Astrocyte (in vitro differentiated cells and primary cell): ENCODE results near the gene TGM3. TPM values are rescaled to one million over a fixed set of nuclear protein-coding genes. Genes with fewer than 3 reads are reported as not detected.

Experiments
- DNase-seq: peaks from one replicate; pipeline ENCODE4 v3.0.0-alpha.2; 2010; ENCODE audit warnings: low read depth
- FAIRE-seq: peaks from 2 replicates; lab custom pipeline; 2011; peaks lifted over from hg19 to GRCh38; lab: Jason Lieb, UNC
- H2AFZ ChIP-seq: 2 replicates; pipeline ENCODE4 v1.6.0; 2012; ENCODE audit warnings: low read depth, low read length, inconsistent platforms
- H3K27ac ChIP-seq: 2 replicates; pipeline ENCODE4 v1.5.1; 2011; ENCODE audit warnings: low read depth, low read length, inconsistent platforms
- H3K27me3 ChIP-seq: 2 replicates; pipeline ENCODE4 v1.6.0; 2011; ENCODE audit warnings: low read length, inconsistent platforms; ENCODE audit not compliant: insufficient read depth
- H3K36me3 ChIP-seq: 2 replicates; pipeline ENCODE4 v1.5.1; 2011; ENCODE audit warnings: low read length, inconsistent platforms; ENCODE audit not compliant: insufficient read depth
- H3K4me1 ChIP-seq: 2 replicates; pipeline ENCODE4 v1.5.1; 2011; ENCODE audit warnings: low read length, inconsistent platforms; ENCODE audit not compliant: insufficient read depth
- H3K4me2 ChIP-seq: 2 replicates; pipeline ENCODE4 v1.6.0; 2012; ENCODE audit warnings: low read length, inconsistent platforms
- H3K4me3 ChIP-seq: 2 replicates; pipeline ENCODE4 v1.5.1; 2011; ENCODE audit warnings: low read depth, mild to moderate bottlenecking, low read length, inconsistent platforms; ENCODE audit not compliant: insufficient read depth
- H3K79me2 ChIP-seq: 2 replicates; pipeline ENCODE4 v1.6.0; 2012; ENCODE audit warnings: mild to moderate bottlenecking, low read length, inconsistent platforms; ENCODE audit not compliant: insufficient read depth
- H3K9ac ChIP-seq: 2 replicates; pipeline ENCODE4 v1.6.0; 2012; ENCODE audit warnings: mild to moderate bottlenecking, low read length, inconsistent platforms
- H3K9me3 ChIP-seq: 2 replicates; pipeline ENCODE4 v1.5.1; 2012; ENCODE audit warnings: low read depth, mild to moderate bottlenecking, low read length, inconsistent platforms; ENCODE audit not compliant: insufficient read depth
- H4K20me1 ChIP-seq: 2 replicates; pipeline ENCODE4 v1.6.0; 2012; ENCODE audit warnings: low read length, inconsistent platforms; ENCODE audit not compliant: insufficient read depth
- H3K27ac Mint-ChIP-seq: one replicate; pipeline ENCODE4 v1.8.0; 2021; ENCODE audit warnings: mild to moderate bottlenecking, mixed read lengths; ENCODE audit not compliant: unreplicated experiment
- H3K27me3 Mint-ChIP-seq: one replicate; pipeline ENCODE4 v1.8.0; 2021; ENCODE audit warnings: low read depth, mixed read lengths; ENCODE audit not compliant: unreplicated experiment
- H3K36me3 Mint-ChIP-seq: one replicate; pipeline ENCODE4 v1.8.0; 2021; ENCODE audit warnings: low read depth, mixed read lengths; ENCODE audit not compliant: unreplicated experiment
- H3K4me1 Mint-ChIP-seq: one replicate; pipeline ENCODE4 v1.8.0; 2021; ENCODE audit warnings: low read depth, mixed read lengths; ENCODE audit not compliant: unreplicated experiment
- H3K4me3 Mint-ChIP-seq: one replicate; pipeline ENCODE4 v1.8.0; 2021; ENCODE audit warnings: mild to moderate bottlenecking, moderate library complexity, mixed read lengths; ENCODE audit not compliant: unreplicated experiment
- H3K9me3 Mint-ChIP-seq: one replicate; pipeline ENCODE4 v1.8.0; 2021; ENCODE audit warnings: mild to moderate bottlenecking, mixed read lengths; ENCODE audit not compliant: unreplicated experiment
- EZH2 ChIP-seq: IDR thresholded peaks from 2 replicates; pipeline ENCODE4 v1.6.1; 2012; ENCODE audit warnings: mild to moderate bottlenecking, low read length, inconsistent platforms; ENCODE audit not compliant: insufficient read depth
- total RNA-seq: library from RNA; stranded (reverse); gene quantifications from 2 replicates; pipeline ENCODE4 v1.2.1, GENCODE V29; 2021
- TF ChIP-seq, protein P1 (sequence below): IDR thresholded peaks from 2 replicates; pipeline ENCODE4 v1.5.1; 2011; ENCODE audit warnings: low read depth, mild to moderate bottlenecking, inconsistent platforms, low read length, moderate library complexity; ENCODE audit not compliant: insufficient read depth

TGM3 gene
- total RNA-seq, 1 donor from 2014 or later, result not detected

DNA sequence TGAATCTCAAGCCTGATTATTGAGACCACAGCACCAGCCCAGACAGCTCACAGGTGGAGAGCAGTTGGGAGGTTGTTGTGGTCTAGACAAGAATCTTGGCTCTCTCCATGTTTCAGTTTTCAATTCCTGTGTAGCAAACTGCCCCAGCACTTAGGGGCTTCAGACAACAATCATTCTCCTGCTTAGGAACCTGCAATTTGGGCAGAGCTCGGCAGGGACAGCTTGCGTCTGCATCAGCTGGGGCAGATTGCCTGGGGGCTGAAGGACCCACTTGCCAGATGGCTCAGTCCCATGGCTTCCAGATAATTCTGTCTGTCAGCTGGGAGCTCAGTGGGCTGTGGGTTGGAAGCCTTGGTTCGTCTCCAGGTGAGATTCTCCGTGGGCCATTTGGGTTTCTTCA is 91.8 kb downstream of the TGM3 start:
- Histone ChIP-seq H3K36me3 (no peaks in the 10 kb centered on the region), H3K27ac (no peak overlapping the region), H3K9me3 (no peaks in the 10 kb centered on the region), H2AFZ (no peak overlapping the region), H3K27me3 (no peaks in the 10 kb centered on the region), H3K9ac (no peak overlapping the region), H4K20me1 (no peaks in the 10 kb centered on the region), H3K79me2 (no peaks in the 10 kb centered on the region), H3K4me2 (no peak overlapping the region), H3K4me3 (no peak overlapping the region), H3K4me1 (peaks cover 14% of the 10 kb centered on the region)
- Mint-ChIP-seq H3K36me3 (peaks cover 4% of the 10 kb centered on the region), H3K4me3 (no peak overlapping the region), H3K27ac (no peak overlapping the region), H3K4me1 (peaks cover 31% of the 10 kb centered on the region), H3K9me3 (peaks cover 12% of the 10 kb centered on the region), H3K27me3 (peaks cover 11% of the 10 kb centered on the region)
- DNase-seq (peak; percentile 20), FAIRE-seq (no peak)
- TF ChIP-seq, protein P1, sequence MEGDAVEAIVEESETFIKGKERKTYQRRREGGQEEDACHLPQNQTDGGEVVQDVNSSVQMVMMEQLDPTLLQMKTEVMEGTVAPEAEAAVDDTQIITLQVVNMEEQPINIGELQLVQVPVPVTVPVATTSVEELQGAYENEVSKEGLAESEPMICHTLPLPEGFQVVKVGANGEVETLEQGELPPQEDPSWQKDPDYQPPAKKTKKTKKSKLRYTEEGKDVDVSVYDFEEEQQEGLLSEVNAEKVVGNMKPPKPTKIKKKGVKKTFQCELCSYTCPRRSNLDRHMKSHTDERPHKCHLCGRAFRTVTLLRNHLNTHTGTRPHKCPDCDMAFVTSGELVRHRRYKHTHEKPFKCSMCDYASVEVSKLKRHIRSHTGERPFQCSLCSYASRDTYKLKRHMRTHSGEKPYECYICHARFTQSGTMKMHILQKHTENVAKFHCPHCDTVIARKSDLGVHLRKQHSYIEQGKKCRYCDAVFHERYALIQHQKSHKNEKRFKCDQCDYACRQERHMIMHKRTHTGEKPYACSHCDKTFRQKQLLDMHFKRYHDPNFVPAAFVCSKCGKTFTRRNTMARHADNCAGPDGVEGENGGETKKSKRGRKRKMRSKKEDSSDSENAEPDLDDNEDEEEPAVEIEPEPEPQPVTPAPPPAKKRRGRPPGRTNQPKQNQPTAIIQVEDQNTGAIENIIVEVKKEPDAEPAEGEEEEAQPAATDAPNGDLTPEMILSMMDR, result no peak
- TF ChIP-seq EZH2, result no peak

Other genes starting within 250 kb of the TGM3 start
- 18.1 and 18.6 TPM in 2 replicates for gene STK35, start 194.2 kb upstream of the TGM3 start, total RNA-seq
- not detected in 2 replicates for gene TGM6, start 84.9 kb downstream of the TGM3 start, total RNA-seq
- 193 and 207 TPM in 2 replicates for gene SNRPB, start 174.8 kb downstream of the TGM3 start, total RNA-seq
- 7.8 and 9.6 TPM in 2 replicates for gene ZNF343, start 212.9 kb downstream of the TGM3 start, total RNA-seq
- gene TMC2, start 240.6 kb downstream of the TGM3 start, total RNA-seq, result not detected in 2 replicates